Suprapubic skin (tissue), 4 donors: ENCODE data around the gene MARK3. TPM values are rescaled to one million over a fixed set of nuclear protein-coding genes. Genes with fewer than 3 reads are reported as not detected.

Source experiments
- DNase-seq, 2 donors: peaks; one replicate each; pipeline ENCODE4 v3.0.0-alpha.2; 2019; ENCODE audit warnings: low spot score in 2 of 2
- H3K27ac ChIP-seq: fragments of 200-600 bp; sonication (generic); one replicate; pipeline ENCODE4 v1.5.1; 2019
- H3K27me3 ChIP-seq: fragments of 200-600 bp; sonication (generic); one replicate; pipeline ENCODE4 v1.5.1; 2019
- H3K36me3 ChIP-seq: fragments of 200-600 bp; sonication (generic); one replicate; pipeline ENCODE4 v1.5.1; 2019
- H3K4me1 ChIP-seq: fragments of 200-600 bp; sonication (generic); one replicate; pipeline ENCODE4 v1.5.1; 2019
- H3K4me3 ChIP-seq: fragments of 200-600 bp; sonication (generic); one replicate; pipeline ENCODE4 v1.5.1; 2019; ENCODE audit warnings: mild to moderate bottlenecking
- H3K9me3 ChIP-seq: fragments of 200-600 bp; sonication (generic); one replicate; pipeline ENCODE4 v1.5.1; 2019
- EP300 ChIP-seq: sonication (generic); formaldehyde crosslinking; IDR thresholded peaks from one replicate; pipeline ENCODE4 v1.6.1; 2017; ENCODE audit warnings: antibody characterized with exemption
- POLR2A ChIP-seq, 2 donors: fragments of 450-650 bp; IDR thresholded peaks; one replicate each; pipeline ENCODE4 v1.6.1; 2017; ENCODE audit warnings: antibody characterized with exemption in 2 of 2, mild to moderate bottlenecking in 2 of 2, moderate library complexity in 2 of 2
- POLR2AphosphoS5 ChIP-seq, 3 donors: sonication (generic); formaldehyde crosslinking; IDR thresholded peaks; one replicate each; pipeline ENCODE4 v1.6.1; 2017; ENCODE audit warnings: antibody characterized with exemption in 3 of 3
- WGBS: methylation state at CpG from one replicate; pipeline ENCODE4 v1.1.5; 2018; 5-methylcytosine and 5-hydroxymethylcytosine counted together
- total RNA-seq, 4 donors: library from RNA; depleted of rRNA; stranded (reverse); fragments of >200 nt; gene quantifications; one replicate each; pipeline ENCODE4 v1.1.0, GENCODE V29; 2016
- TF ChIP-seq, protein P1 (sequence below), 2 donors: fragments of 200-600 bp in 1 of 2; fragments of 450-650 bp in 1 of 2; sonication (generic) in 1 of 2; IDR thresholded peaks; one replicate each; pipeline ENCODE4 v1.5.1; 2016 to 2019; ENCODE audit warnings: antibody characterized with exemption in 2 of 2, mild to moderate bottlenecking in 1 of 2, moderate library complexity in 1 of 2

Gene MARK3
- total RNA-seq, 4 donors from 2014 or later = 44.6 to 95.2 (median 57.2) TPM

- WGBS = 79% methylated on average over 19 of the region's 28 CpGs
- H3K36me3 ChIP-seq = peaks cover 16% of the 10 kb centered on the region
- no peak for TF ChIP-seq POLR2AphosphoS5 (IDR thresholded peaks at IDR 0.05)
- TF ChIP-seq POLR2A (IDR thresholded peaks at IDR 0.05) = no peak
- TF ChIP-seq, protein P1, sequence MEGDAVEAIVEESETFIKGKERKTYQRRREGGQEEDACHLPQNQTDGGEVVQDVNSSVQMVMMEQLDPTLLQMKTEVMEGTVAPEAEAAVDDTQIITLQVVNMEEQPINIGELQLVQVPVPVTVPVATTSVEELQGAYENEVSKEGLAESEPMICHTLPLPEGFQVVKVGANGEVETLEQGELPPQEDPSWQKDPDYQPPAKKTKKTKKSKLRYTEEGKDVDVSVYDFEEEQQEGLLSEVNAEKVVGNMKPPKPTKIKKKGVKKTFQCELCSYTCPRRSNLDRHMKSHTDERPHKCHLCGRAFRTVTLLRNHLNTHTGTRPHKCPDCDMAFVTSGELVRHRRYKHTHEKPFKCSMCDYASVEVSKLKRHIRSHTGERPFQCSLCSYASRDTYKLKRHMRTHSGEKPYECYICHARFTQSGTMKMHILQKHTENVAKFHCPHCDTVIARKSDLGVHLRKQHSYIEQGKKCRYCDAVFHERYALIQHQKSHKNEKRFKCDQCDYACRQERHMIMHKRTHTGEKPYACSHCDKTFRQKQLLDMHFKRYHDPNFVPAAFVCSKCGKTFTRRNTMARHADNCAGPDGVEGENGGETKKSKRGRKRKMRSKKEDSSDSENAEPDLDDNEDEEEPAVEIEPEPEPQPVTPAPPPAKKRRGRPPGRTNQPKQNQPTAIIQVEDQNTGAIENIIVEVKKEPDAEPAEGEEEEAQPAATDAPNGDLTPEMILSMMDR (IDR thresholded peaks at IDR 0.05) = no peak
- TF ChIP-seq EP300 = no peak
- peaks cover 63% of the 10 kb centered on the region for H3K4me1 ChIP-seq
- H3K27ac ChIP-seq = peak overlapping the region; percentile 49
- H3K4me3 ChIP-seq = no peak overlapping the region
- no peaks in the 10 kb centered on the region for H3K27me3 ChIP-seq
- no peak for DNase-seq
- no peaks in the 10 kb centered on the region for H3K9me3 ChIP-seq
Observed at GRCh38 chr14:103539056-103539825, 154.0 kb downstream of the MARK3 start.

- Histone ChIP-seq H3K36me3 (no peaks in the 10 kb centered on the region), H3K4me3 (no peak overlapping the region), H3K27ac (peak overlapping the region; percentile 65), H3K4me1 (peaks cover 77% of the 10 kb centered on the region), H3K9me3 (no peaks in the 10 kb centered on the region), H3K27me3 (no peaks in the 10 kb centered on the region)
- WGBS = 33% methylated on average over 16 of the region's 17 CpGs
- DNase-seq = no peak
- TF ChIP-seq POLR2AphosphoS5 (IDR thresholded peaks at IDR 0.05) (no peak), EP300 (no peak), POLR2A (IDR thresholded peaks at IDR 0.05) (no peak)
- TF ChIP-seq, protein P1 (IDR thresholded peaks at IDR 0.05) = no peak
Observed at GRCh38 chr14:103540821-103541708, 155.8 kb downstream of the MARK3 start.

DNA sequence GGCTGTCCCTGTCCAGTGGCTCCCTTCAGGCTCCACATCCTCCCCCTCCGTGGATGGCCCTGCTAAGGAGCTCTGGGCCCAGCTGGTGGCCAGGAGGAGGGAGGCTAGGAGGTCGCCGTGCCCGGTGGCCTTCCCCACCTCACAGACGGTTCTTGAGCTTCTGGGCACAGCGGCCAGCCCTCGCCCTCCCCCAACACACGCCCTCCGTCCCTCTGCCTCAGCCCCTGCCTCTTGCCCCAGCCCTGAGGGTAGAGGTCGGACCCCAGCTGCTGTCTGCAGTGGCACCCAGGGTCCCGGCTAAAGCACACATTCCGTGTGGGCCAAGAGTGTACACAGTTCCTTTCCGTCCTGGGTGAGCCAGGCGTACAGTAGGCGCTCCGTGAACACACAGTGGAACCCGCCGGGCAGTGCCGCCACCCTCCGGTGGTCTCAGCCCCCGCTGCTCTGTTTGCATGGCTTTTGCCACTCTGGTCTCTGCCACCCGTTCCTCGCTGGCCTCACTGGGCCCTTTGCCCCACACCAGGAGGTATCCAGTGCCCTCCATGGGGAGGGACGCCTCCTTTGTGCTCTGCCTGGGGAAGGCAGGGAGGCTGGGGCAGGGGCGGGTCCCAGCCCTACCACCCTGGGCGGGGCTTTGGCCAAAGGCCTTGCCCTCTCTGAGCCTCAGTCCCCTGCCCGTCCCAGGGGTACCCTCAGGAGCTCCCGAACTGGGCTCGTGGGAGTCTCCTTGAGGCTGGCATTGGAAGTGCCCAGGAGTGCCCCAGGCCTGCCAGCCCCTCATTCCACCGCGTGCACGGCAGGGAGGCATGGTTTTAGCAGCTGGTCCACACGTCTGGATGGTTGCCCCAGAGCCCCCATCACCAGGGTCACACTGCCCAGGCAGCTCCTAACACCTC is 156.7 kb downstream of the MARK3 start:
- TF ChIP-seq POLR2AphosphoS5 (IDR thresholded peaks at IDR 0.05) (no peak), POLR2A (IDR thresholded peaks at IDR 0.05) (no peak), EP300 (no peak)
- TF ChIP-seq, protein P1 (IDR thresholded peaks at IDR 0.05) = no peak
- Histone ChIP-seq H3K27ac (peak overlapping the region; percentile 65), H3K9me3 (no peaks in the 10 kb centered on the region), H3K27me3 (no peaks in the 10 kb centered on the region), H3K4me3 (no peak overlapping the region), H3K36me3 (no peaks in the 10 kb centered on the region), H3K4me1 (peaks cover 86% of the 10 kb centered on the region)
- no peak for DNase-seq
- 43% methylated on average over 7 of the region's 33 CpGs for WGBS

GRCh38 chr14:103542605-103543088 is 157.4 kb downstream of the MARK3 start:
- Histone ChIP-seq H3K36me3 (no peaks in the 10 kb centered on the region), H3K9me3 (no peaks in the 10 kb centered on the region), H3K27me3 (no peaks in the 10 kb centered on the region), H3K4me3 (no peak overlapping the region), H3K4me1 (peaks cover 88% of the 10 kb centered on the region), H3K27ac (peak overlapping the region; percentile 65)
- DNase-seq = no peak
- WGBS = 19% methylated on average over 5 of the region's 18 CpGs
- TF ChIP-seq POLR2AphosphoS5 (IDR thresholded peaks at IDR 0.05) = no peak
- TF ChIP-seq, protein P1 (IDR thresholded peaks at IDR 0.05) = no peak
- TF ChIP-seq EP300 = no peak
- no peak for TF ChIP-seq POLR2A (IDR thresholded peaks at IDR 0.05)
